C4-2B (cell line): ENCODE data around the gene ZNF385B.

ENCODE experiments used
- ZFX ChIP-seq: fragments of 450-650 bp; IDR thresholded peaks from 2 replicates; pipeline ENCODE4 v1.6.1; 2017
- TF ChIP-seq, protein P1 (sequence below): fragments of 450-650 bp; conservative IDR thresholded peaks from 2 replicates; pipeline ENCODE4 v1.5.1; 2017; ENCODE audit warnings: mild to moderate bottlenecking

- TF ChIP-seq, protein P1, sequence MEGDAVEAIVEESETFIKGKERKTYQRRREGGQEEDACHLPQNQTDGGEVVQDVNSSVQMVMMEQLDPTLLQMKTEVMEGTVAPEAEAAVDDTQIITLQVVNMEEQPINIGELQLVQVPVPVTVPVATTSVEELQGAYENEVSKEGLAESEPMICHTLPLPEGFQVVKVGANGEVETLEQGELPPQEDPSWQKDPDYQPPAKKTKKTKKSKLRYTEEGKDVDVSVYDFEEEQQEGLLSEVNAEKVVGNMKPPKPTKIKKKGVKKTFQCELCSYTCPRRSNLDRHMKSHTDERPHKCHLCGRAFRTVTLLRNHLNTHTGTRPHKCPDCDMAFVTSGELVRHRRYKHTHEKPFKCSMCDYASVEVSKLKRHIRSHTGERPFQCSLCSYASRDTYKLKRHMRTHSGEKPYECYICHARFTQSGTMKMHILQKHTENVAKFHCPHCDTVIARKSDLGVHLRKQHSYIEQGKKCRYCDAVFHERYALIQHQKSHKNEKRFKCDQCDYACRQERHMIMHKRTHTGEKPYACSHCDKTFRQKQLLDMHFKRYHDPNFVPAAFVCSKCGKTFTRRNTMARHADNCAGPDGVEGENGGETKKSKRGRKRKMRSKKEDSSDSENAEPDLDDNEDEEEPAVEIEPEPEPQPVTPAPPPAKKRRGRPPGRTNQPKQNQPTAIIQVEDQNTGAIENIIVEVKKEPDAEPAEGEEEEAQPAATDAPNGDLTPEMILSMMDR, result peak; percentile 19; the same call in 1 of the 2 replicates
- TF ChIP-seq ZFX, result no peak
These were observed 14.9 kb upstream of the ZNF385B start for GRCh38 chr2:179876266-179876665.
